ENCODE measurements around the gene ADD3. TPM values are rescaled to one million over a fixed set of nuclear protein-coding genes. Genes with fewer than 3 reads are reported as not detected.

Gene ADD3
- total and polyA plus RNA-seq, 2 of the 13 experiments (the other 11 are each of a cell fraction or from before 2014, with no cell fraction given): 44.7 to 57.5 TPM

DNA sequence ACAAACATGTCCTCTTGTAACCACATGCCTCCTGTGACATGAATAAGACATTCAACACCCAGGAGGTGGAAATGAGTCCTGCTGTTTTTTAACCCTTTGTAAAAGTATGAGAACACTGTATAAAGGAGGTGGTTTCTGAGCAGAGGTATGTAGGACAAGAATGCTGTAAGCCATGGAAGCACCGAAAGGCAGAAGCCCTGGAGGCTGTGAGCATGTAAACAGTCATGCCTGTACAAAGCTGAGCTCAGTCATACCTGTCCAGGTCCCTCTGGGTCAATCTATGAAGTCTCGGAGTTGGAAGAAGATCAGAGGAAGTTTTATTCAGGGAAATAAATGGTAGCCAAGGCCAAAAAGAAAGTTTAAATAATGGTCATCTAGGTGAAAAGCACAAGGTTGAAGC is 49.7 kb upstream of the ADD3 start:
- FAIRE-seq (no peak), ATAC-seq (no peak), DNase-seq (ENCODE audit: low spot score) (no peak)
- POLR2A ChIA-PET: no interaction called here
- TF ChIP-seq FOSL2 (CRISPR knock-in tag; IDR thresholded peaks at IDR 0.05) (no peak), ZSCAN22 (CRISPR knock-in tag; IDR thresholded peaks at IDR 0.05) (no peak), KDM5B (CRISPR knock-in tag; IDR thresholded peaks at IDR 0.05; ENCODE audit: borderline replicate concordance) (no peak), MYNN (CRISPR knock-in tag; IDR thresholded peaks at IDR 0.05; ENCODE audit: low read depth) (no peak)
- TF ChIP-seq, protein P1, sequence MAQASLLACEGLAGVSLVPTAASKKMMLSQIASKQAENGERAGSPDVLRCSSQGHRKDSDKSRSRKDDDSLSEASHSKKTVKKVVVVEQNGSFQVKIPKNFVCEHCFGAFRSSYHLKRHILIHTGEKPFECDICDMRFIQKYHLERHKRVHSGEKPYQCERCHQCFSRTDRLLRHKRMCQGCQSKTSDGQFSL (CRISPR knock-in tag; IDR thresholded peaks at IDR 0.05): no peak
- TF ChIP-seq, protein P2, sequence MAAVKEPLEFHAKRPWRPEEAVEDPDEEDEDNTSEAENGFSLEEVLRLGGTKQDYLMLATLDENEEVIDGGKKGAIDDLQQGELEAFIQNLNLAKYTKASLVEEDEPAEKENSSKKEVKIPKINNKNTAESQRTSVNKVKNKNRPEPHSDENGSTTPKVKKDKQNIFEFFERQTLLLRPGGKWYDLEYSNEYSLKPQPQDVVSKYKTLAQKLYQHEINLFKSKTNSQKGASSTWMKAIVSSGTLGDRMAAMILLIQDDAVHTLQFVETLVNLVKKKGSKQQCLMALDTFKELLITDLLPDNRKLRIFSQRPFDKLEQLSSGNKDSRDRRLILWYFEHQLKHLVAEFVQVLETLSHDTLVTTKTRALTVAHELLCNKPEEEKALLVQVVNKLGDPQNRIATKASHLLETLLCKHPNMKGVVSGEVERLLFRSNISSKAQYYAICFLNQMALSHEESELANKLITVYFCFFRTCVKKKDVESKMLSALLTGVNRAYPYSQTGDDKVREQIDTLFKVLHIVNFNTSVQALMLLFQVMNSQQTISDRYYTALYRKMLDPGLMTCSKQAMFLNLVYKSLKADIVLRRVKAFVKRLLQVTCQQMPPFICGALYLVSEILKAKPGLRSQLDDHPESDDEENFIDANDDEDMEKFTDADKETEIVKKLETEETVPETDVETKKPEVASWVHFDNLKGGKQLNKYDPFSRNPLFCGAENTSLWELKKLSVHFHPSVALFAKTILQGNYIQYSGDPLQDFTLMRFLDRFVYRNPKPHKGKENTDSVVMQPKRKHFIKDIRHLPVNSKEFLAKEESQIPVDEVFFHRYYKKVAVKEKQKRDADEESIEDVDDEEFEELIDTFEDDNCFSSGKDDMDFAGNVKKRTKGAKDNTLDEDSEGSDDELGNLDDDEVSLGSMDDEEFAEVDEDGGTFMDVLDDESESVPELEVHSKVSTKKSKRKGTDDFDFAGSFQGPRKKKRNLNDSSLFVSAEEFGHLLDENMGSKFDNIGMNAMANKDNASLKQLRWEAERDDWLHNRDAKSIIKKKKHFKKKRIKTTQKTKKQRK (IDR thresholded peaks at IDR 0.05; ENCODE audit: low read length): no peak
- TF ChIP-seq, protein P3, sequence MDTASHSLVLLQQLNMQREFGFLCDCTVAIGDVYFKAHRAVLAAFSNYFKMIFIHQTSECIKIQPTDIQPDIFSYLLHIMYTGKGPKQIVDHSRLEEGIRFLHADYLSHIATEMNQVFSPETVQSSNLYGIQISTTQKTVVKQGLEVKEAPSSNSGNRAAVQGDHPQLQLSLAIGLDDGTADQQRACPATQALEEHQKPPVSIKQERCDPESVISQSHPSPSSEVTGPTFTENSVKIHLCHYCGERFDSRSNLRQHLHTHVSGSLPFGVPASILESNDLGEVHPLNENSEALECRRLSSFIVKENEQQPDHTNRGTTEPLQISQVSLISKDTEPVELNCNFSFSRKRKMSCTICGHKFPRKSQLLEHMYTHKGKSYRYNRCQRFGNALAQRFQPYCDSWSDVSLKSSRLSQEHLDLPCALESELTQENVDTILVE (CRISPR knock-in tag; IDR thresholded peaks at IDR 0.05): no peak
- TF ChIP-seq, protein P4, sequence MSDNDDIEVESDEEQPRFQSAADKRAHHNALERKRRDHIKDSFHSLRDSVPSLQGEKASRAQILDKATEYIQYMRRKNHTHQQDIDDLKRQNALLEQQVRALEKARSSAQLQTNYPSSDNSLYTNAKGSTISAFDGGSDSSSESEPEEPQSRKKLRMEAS (IDR thresholded peaks at IDR 0.05): no peak
- Histone ChIP-seq H3K27me3 (ENCODE audit: control insufficient read depth in 1 of 2, insufficient read depth in 2 of 2, low read length in 2 of 2) (no peaks in the 10 kb centered on the region), H3K9ac (ENCODE audit: insufficient read depth, low read depth, low read length) (no peak overlapping the region), H3K27ac (ENCODE audit: extremely low read length, insufficient read depth, low read length) (no peak overlapping the region), H2AFZ (ENCODE audit: low read length) (no peak overlapping the region), H3K4me1 (ENCODE audit: insufficient read depth, low read length) (0 out of 2 replicates have a peak, but pooled peaks cover 10% of the 10 kb centered on the region), H3K4me2 (ENCODE audit: low read depth, low read length) (no peak overlapping the region), H3K79me2 (ENCODE audit: insufficient read depth, low read length) (no peaks in the 10 kb centered on the region), H4K20me1 (ENCODE audit: insufficient read depth, low read length) (no peaks in the 10 kb centered on the region), H3K4me3 (replicated peaks in 1 of 3; ENCODE audit: insufficient read depth in 1 of 3, low read depth in 2 of 3, low read length in 3 of 3) (no peak overlapping the region), H3K36me3 (replicated peaks in 1 of 2; ENCODE audit: control insufficient read depth in 1 of 2, insufficient read depth in 2 of 2, low read length in 2 of 2) (no peaks in the 10 kb centered on the region), H3K9me3 (ENCODE audit: low read length) (no peaks in the 10 kb centered on the region)
- intact Hi-C loops (cut with micrococcal nuclease; ENCODE audit: unreplicated experiment): no loop called here
- in situ Hi-C loops (cut with HindIII; ENCODE audit: extremely low pct_ligation_motif_present, low pct_unique_long_range_greater_than_20kb): no loop called here
- no TSS peak for BruUV-seq (replicated peaks)
- CTCF ChIA-PET (ENCODE audit: low intra/inter-chr PET ratio, low total read pairs): no interaction called here
- WGBS (ENCODE audit: low lambda C conversion rate): 82% methylated on average over 2 of the region's 2 CpGs

All from HepG2 (cell line).